ENCODE measurements around the gene HSPB7.
"Not testable (repeated sequence)": the region's sequence is repeated elsewhere in the genome, so short reads cannot be mapped to it uniquely, and the experiment has no call there.

GRCh38 chr1:16058394-16059120, 40.7 kb upstream of the HSPB7 start:
- not testable (repeated sequence) for TF ChIP-seq YY1 (IDR thresholded peaks at IDR 0.05; ENCODE audit: insufficient read depth, insufficient read length); SUZ12 (IDR thresholded peaks at IDR 0.05; ENCODE audit: extremely low read depth, insufficient read depth, insufficient read length); ZNF274 (IDR thresholded peaks at IDR 0.05; ENCODE audit: low read depth, low read length)
